Breast epithelium (tissue), 4 donors: ENCODE measurements around the gene PDIA6. TPM values are rescaled to one million over a fixed set of nuclear protein-coding genes. Genes with fewer than 3 reads are reported as not detected.

Experiments used
- DNase-seq, 2 donors: peaks; one replicate each; pipeline ENCODE4 v3.0.0-alpha.2; 2019; ENCODE audit warnings: low spot score in 2 of 2
- H3K27ac ChIP-seq, 2 donors: fragments of 200-600 bp; sonication (generic) in 1 of 2; one replicate each; pipeline ENCODE4 v1.5.1; 2016 to 2019; ENCODE audit warnings: mild to moderate bottlenecking in 1 of 2
- H3K27me3 ChIP-seq, 2 donors: fragments of 200-600 bp; sonication (generic) in 1 of 2; one replicate each; pipeline versions ENCODE4 v1.5.1 to v1.6.0; 2017 to 2019; ENCODE audit warnings: control low read depth in 1 of 2, mild to moderate bottlenecking in 1 of 2
- H3K36me3 ChIP-seq: fragments of 200-600 bp; one replicate; pipeline ENCODE4 v1.5.1; 2019
- H3K4me1 ChIP-seq, 2 donors: fragments of 200-600 bp; sonication (generic); one replicate each; pipeline ENCODE4 v1.5.1; 2016 to 2019; ENCODE audit warnings: control low read depth in 1 of 2
- H3K4me3 ChIP-seq, 3 donors: fragments of 200-600 bp; sonication (generic); 1 replicate in 2 of 3; 2 replicates in 1 of 3; pipeline ENCODE4 v1.5.1; 2016 to 2019; ENCODE audit warnings: mild to moderate bottlenecking in 3 of 3, moderate library complexity in 2 of 3
- H3K9me3 ChIP-seq, 2 donors: fragments of 200-600 bp; sonication (generic) in 1 of 2; one replicate each; pipeline ENCODE4 v1.5.1; 2016 to 2019; ENCODE audit warnings: control low read depth in 1 of 2
- CTCF ChIP-seq, 3 donors: fragments of 450-650 bp; IDR thresholded peaks; one replicate each; pipeline ENCODE4 v1.5.1; 2016 to 2017; ENCODE audit warnings: antibody characterized with exemption in 3 of 3, mild to moderate bottlenecking in 3 of 3, moderate library complexity in 3 of 3
- POLR2A ChIP-seq: fragments of 450-650 bp; IDR thresholded peaks from one replicate; pipeline ENCODE4 v1.6.1; 2016; ENCODE audit warnings: antibody characterized with exemption, mild to moderate bottlenecking, moderate library complexity
- POLR2AphosphoS5 ChIP-seq, 3 donors: sonication (generic); formaldehyde crosslinking; IDR thresholded peaks; one replicate each; pipeline ENCODE4 v1.6.1; 2017; ENCODE audit warnings: antibody characterized with exemption in 3 of 3
- intact Hi-C: fragments of 100-400 bp; cut with DNase I; formaldehyde crosslinking; loops from one replicate; pipeline ENCODE4 v1.15.1; 2023; ENCODE audit warnings: low total_unique reads
- total RNA-seq, 3 donors: library from RNA; depleted of rRNA; stranded (reverse); fragments of >200 nt; gene quantifications; one replicate each; pipeline ENCODE4 v1.1.0, GENCODE V29; 2016

PDIA6 gene
- total RNA-seq, 3 donors from 2014 or later: 84.7 to 118 (median 108) TPM

- no peak for TF ChIP-seq POLR2AphosphoS5 (IDR thresholded peaks at IDR 0.05)
- no peak for TF ChIP-seq CTCF (IDR thresholded peaks at IDR 0.05)
- H3K27ac ChIP-seq: no peak overlapping the region
- H3K36me3 ChIP-seq: no peaks in the 10 kb centered on the region
- H3K9me3 ChIP-seq: no peaks in the 10 kb centered on the region
- intact Hi-C loops: no loop called here
- H3K27me3 ChIP-seq: no peaks in the 10 kb centered on the region
- no peaks in the 10 kb centered on the region for H3K4me1 ChIP-seq
- DNase-seq: no peak
- H3K4me3 ChIP-seq: no peak overlapping the region
Measured at GRCh38 chr2:10764096-10764785, 48.3 kb downstream of the PDIA6 start.

GRCh38 chr2:10763461-10763800 is 49.2 kb downstream of the PDIA6 start:
- no peaks in the 10 kb centered on the region for H3K27me3 ChIP-seq
- no peak overlapping the region for H3K4me3 ChIP-seq
- DNase-seq: no peak
- H3K9me3 ChIP-seq: no peaks in the 10 kb centered on the region
- intact Hi-C loops: no loop called here
- H3K27ac ChIP-seq: no peak overlapping the region
- no peaks in the 10 kb centered on the region for H3K4me1 ChIP-seq
- TF ChIP-seq POLR2A (no peak), CTCF (IDR thresholded peaks at IDR 0.05) (no peak), POLR2AphosphoS5 (IDR thresholded peaks at IDR 0.05) (no peak)
- H3K36me3 ChIP-seq: no peaks in the 10 kb centered on the region

- H3K4me3 ChIP-seq: no peak overlapping the region
- TF ChIP-seq CTCF (IDR thresholded peaks at IDR 0.05) (no peak), POLR2AphosphoS5 (IDR thresholded peaks at IDR 0.05) (no peak), POLR2A (no peak)
- intact Hi-C loops: no loop called here
- H3K9me3 ChIP-seq: no peaks in the 10 kb centered on the region
- no peaks in the 10 kb centered on the region for H3K36me3 ChIP-seq
- no peaks in the 10 kb centered on the region for H3K27me3 ChIP-seq
- DNase-seq: no peak
- no peaks in the 10 kb centered on the region for H3K4me1 ChIP-seq
- no peak overlapping the region for H3K27ac ChIP-seq
Measured at GRCh38 chr2:10762651-10763460, 49.7 kb downstream of the PDIA6 start.

GRCh38 chr2:10761591-10761990 is 51.0 kb downstream of the PDIA6 start:
- intact Hi-C loops: no loop called here

More at GRCh38 chr2:10761591-10761990, 51.0 kb downstream of the PDIA6 start:
- Histone ChIP-seq H3K36me3 (no peaks in the 10 kb centered on the region), H3K4me3 (no peak overlapping the region), H3K27ac (no peak overlapping the region), H3K9me3 (no peaks in the 10 kb centered on the region), H3K4me1 (no peaks in the 10 kb centered on the region), H3K27me3 (no peaks in the 10 kb centered on the region)
- no peak for DNase-seq
- TF ChIP-seq POLR2AphosphoS5 (IDR thresholded peaks at IDR 0.05): no peak
- TF ChIP-seq CTCF (IDR thresholded peaks at IDR 0.05): no peak
- TF ChIP-seq POLR2A: no peak
